Activated CD8-positive, alpha-beta T cell treated with anti-CD3 and anti-CD28 coated beads for 36 hours (primary cell): ENCODE measurements around the gene MARK1. TPM values are rescaled to one million over a fixed set of nuclear protein-coding genes. Genes with fewer than 3 reads are reported as not detected.

ENCODE experiments used
- ATAC-seq: fragments of 200-7000 bp; cut with Tn5 transposase; one replicate; pipeline ENCODE4 v1.10.0; 2021; ENCODE audit warnings: mild to moderate bottlenecking, moderate library complexity
- CTCF ChIA-PET: fragments of 350-600 bp; sonication (Branson Sonifier 250); formaldehyde crosslinking; loops from one replicate; lab custom pipeline; 2021; ENCODE audit warnings: antibody characterized with exemption; lab: Charles Lee
- POLR2A ChIA-PET: fragments of 350-600 bp; sonication (Branson Sonifier 250); formaldehyde crosslinking; loops from one replicate; lab custom pipeline; 2021; ENCODE audit warnings: antibody characterized with exemption; lab: Charles Lee
- DNase-seq: peaks from one replicate; pipeline ENCODE4 v3.0.0-alpha.2; 2020
- H3K27ac Mint-ChIP-seq: one replicate; pipeline ENCODE4 v1.8.0; 2021; ENCODE audit warnings: mild to moderate bottlenecking, mixed read lengths
- H3K27me3 Mint-ChIP-seq: one replicate; pipeline ENCODE4 v1.8.0; 2021; ENCODE audit warnings: mixed read lengths
- H3K36me3 Mint-ChIP-seq: one replicate; pipeline ENCODE4 v1.8.0; 2021; ENCODE audit warnings: low read depth, mixed read lengths
- H3K4me1 Mint-ChIP-seq: one replicate; pipeline ENCODE4 v1.8.0; 2021; ENCODE audit warnings: low read depth, mixed read lengths
- H3K4me3 Mint-ChIP-seq: one replicate; pipeline ENCODE4 v1.8.0; 2021; ENCODE audit warnings: mild to moderate bottlenecking, moderate library complexity, mixed read lengths
- H3K9me3 Mint-ChIP-seq: one replicate; pipeline ENCODE4 v1.8.0; 2021; ENCODE audit warnings: mixed read lengths
- CTCF ChIP-seq: fragments of 200-600 bp; IDR thresholded peaks from one replicate; pipeline ENCODE4 v1.8.0; 2022; ENCODE audit warnings: antibody characterized with exemption, mild to moderate bottlenecking
- intact Hi-C: fragments of 100-400 bp; cut with micrococcal nuclease; formaldehyde crosslinking; loops from one replicate; pipeline ENCODE4 v1.10.0; 2022
- total RNA-seq, 2 experiments: library from RNA; stranded (reverse); gene quantifications; one replicate each; pipeline ENCODE4 v1.2.3, GENCODE V29; 2021

Gene MARK1
- total RNA-seq, 2 experiments from 2014 or later = not detected

- intact Hi-C loops = no loop called here
- ATAC-seq (peak; percentile 75), DNase-seq (peak; percentile 62)
- Mint-ChIP-seq H3K9me3 (no peaks in the 10 kb centered on the region), H3K27me3 (peaks cover 8% of the 10 kb centered on the region), H3K27ac (no peak overlapping the region), H3K4me3 (no peak overlapping the region), H3K36me3 (no peaks in the 10 kb centered on the region), H3K4me1 (no peaks in the 10 kb centered on the region)
- no peak for TF ChIP-seq CTCF
- ChIA-PET POLR2A (no interaction called here), CTCF (no interaction called here)
Measured at GRCh38 chr1:220487297-220487820, 40.6 kb upstream of the MARK1 start.

DNA sequence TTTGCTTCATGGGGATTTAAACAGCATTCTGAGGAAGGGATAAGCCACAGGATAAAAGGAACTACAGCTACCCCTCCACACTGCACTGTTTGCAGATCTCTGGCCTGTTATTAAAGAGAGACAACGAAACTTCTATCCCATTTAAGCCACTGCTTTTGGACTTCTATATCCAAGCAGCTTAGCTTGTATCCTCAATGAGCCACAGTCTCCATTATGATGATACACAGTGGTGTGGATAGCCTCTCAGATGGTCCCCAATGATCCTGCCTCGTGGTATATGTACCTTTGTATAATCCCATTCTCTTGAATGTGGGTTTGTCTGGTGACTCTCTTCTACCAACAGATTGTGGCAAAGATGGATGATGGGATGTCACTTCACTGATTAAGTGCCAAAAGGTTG, 36.0 kb upstream of the MARK1 start:
- no peak for TF ChIP-seq CTCF
- Mint-ChIP-seq H3K4me3 (no peak overlapping the region), H3K4me1 (no peaks in the 10 kb centered on the region), H3K36me3 (no peaks in the 10 kb centered on the region), H3K9me3 (no peaks in the 10 kb centered on the region), H3K27me3 (peaks cover 18% of the 10 kb centered on the region), H3K27ac (no peak overlapping the region)
- POLR2A ChIA-PET = no interaction called here
- no peak for ATAC-seq
- CTCF ChIA-PET = no interaction called here
- DNase-seq = no peak
- intact Hi-C loops = no loop called here

DNA sequence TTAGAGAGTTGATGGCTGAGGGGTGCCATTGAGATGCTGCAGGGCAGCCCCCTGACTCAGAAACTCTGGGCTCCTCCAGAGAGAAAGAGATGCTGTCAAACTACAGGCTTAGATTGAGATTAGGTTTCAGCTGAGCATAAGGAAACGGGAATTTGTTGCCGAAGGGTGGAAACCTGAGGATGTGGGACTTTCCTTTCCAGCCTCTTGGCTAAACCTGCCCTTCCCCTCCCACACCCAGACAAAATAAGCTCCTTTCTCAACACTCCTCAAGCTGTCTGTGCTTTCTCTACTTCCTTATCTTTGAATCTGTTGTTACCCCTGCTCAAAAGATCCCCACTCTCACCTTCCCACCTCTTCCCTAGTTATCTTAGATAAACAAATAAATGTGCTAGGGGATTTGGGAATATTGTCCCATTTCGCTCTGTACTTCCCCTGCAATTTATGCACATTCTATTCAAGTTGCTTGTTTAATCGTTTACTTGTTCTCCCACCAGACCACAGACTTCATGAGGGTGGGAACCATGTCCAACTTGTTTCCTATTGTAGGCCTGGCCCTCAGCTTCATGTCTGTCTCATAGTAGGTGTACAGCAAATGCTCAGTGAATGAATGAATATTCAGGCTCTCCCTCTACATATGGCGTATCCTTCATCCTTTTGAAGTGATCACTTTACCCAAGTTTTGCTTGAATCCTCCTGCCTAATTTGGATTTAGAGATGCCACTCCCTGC, 30.6 kb upstream of the MARK1 start:
- no peaks in the 10 kb centered on the region for H3K9me3 Mint-ChIP-seq
- ChIA-PET POLR2A (no interaction called here), CTCF (no interaction called here)
- no peaks in the 10 kb centered on the region for H3K36me3 Mint-ChIP-seq
- H3K27ac Mint-ChIP-seq = no peak overlapping the region
- intact Hi-C loops = no loop called here
- H3K4me3 Mint-ChIP-seq = no peak overlapping the region
- H3K27me3 Mint-ChIP-seq = peaks cover 15% of the 10 kb centered on the region
- DNase-seq = no peak
- H3K4me1 Mint-ChIP-seq = no peaks in the 10 kb centered on the region
- no peak for TF ChIP-seq CTCF
- ATAC-seq = no peak

GRCh38 chr1:220498188-220498587, 29.7 kb upstream of the MARK1 start:
- Mint-ChIP-seq H3K27me3 (peaks cover 15% of the 10 kb centered on the region), H3K4me1 (no peaks in the 10 kb centered on the region), H3K36me3 (no peaks in the 10 kb centered on the region), H3K4me3 (no peak overlapping the region), H3K27ac (no peak overlapping the region), H3K9me3 (no peaks in the 10 kb centered on the region)
- no peak for TF ChIP-seq CTCF
- ChIA-PET POLR2A (no interaction called here), CTCF (no interaction called here)
- DNase-seq = no peak
- intact Hi-C loops = no loop called here
- ATAC-seq = no peak

GRCh38 chr1:220500372-220500771, 27.6 kb upstream of the MARK1 start:
- Mint-ChIP-seq H3K36me3 (no peaks in the 10 kb centered on the region), H3K27me3 (peaks cover 10% of the 10 kb centered on the region), H3K9me3 (no peaks in the 10 kb centered on the region), H3K27ac (no peak overlapping the region), H3K4me3 (no peak overlapping the region), H3K4me1 (no peaks in the 10 kb centered on the region)
- no peak for DNase-seq
- ATAC-seq = no peak
- intact Hi-C loops = no loop called here
- TF ChIP-seq CTCF = no peak
- ChIA-PET CTCF (no interaction called here), POLR2A (no interaction called here)
